Measurements from ENCODE around the gene SLC6A4. TPM values are rescaled to one million over a fixed set of nuclear protein-coding genes. Genes with fewer than 3 reads are reported as not detected.

The SLC6A4 gene
- total RNA-seq, 1 donor from 2014 or later, result not detected

GRCh38 chr17:30251931-30252330, 16.4 kb upstream of the SLC6A4 start:
- no peak for TF ChIP-seq CTCF (conservative IDR thresholded peaks at IDR 0.05; ENCODE audit: low read depth, low read length)
- DNase-seq (ENCODE audit: low read depth), result no peak
- no peak overlapping the region for H3K4me3 ChIP-seq (ENCODE audit: low read depth, low read length)

DNA sequence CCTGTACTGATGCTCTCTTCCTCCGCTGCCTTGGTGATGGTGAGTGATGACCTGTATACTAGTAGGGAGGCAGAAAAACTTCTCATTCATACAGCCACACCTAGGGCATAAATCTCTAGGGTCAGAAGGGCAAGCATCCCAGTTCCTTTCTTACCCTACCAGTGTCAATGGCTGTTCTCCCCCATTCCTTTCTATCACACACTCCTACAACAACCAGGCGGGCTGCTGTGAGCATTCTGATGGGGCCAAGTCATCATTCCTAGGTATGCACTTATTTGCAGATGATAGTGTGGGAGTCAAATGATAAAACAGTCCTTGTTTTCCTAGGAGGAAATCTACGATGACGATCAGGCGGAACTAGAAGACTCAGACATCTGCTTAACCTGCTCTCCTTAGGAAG, 14.0 kb upstream of the SLC6A4 start:
- no peak for DNase-seq (ENCODE audit: low read depth)
- no peak for TF ChIP-seq CTCF (conservative IDR thresholded peaks at IDR 0.05; ENCODE audit: low read depth, low read length)
- no peak overlapping the region for H3K4me3 ChIP-seq (ENCODE audit: low read depth, low read length)

- DNase-seq (ENCODE audit: low read depth), result no peak
- TF ChIP-seq CTCF (conservative IDR thresholded peaks at IDR 0.05; ENCODE audit: low read depth, low read length), result no peak
- no peak overlapping the region for H3K4me3 ChIP-seq (ENCODE audit: low read depth, low read length)
These were observed 13.3 kb upstream of the SLC6A4 start for GRCh38 chr17:30248786-30249185.

DNA sequence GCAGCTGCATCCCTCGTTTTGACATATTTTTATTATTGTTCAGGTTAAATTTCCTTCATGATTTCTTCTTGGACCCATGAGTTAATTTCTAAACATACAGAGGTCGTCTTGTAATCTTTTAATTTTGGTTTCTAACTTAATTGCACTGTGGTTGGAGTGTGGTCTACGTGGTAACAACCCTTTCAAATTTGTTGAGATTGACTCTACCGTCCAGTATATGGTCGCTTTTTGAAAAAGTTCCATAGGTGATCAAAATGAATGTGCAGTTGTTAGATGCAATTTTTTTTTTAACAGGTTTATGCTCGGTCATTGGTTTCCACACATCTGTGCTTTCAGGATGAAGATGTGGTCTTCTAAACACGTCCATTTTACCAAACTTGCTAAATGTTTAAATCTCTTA, 11.0 kb upstream of the SLC6A4 start:
- no peak for DNase-seq (ENCODE audit: low read depth)
- no peak for TF ChIP-seq CTCF (conservative IDR thresholded peaks at IDR 0.05; ENCODE audit: low read depth, low read length)
- no peak overlapping the region for H3K4me3 ChIP-seq (ENCODE audit: low read depth, low read length)

DNA sequence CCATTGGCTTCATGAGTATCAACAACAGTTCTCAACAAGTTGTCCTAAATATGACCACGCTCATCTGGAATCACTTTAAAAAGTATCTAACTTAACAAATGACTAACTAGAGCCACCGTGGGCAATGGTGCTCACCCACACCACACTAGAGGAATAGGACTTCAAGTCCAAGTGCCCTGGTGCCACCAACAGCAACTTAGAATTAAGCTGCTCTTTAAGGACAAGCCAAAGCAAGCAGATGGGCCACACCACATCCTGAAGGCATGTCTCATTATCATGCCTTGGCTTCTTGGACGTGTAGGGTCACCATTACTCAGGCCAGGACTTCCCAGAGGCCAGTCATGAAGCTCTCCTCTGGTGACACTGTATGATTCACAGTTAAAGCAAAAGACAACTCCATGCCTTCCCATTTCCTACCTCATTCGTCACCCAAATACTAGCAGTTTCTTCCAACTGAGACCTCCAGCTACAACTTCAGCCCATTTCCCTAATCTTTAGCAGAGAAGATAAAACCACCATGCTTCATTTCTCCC, 9.4 kb upstream of the SLC6A4 start:
- DNase-seq (ENCODE audit: low read depth), result no peak
- H3K4me3 ChIP-seq (ENCODE audit: low read depth, low read length), result no peak overlapping the region
- no peak for TF ChIP-seq CTCF (conservative IDR thresholded peaks at IDR 0.05; ENCODE audit: low read depth, low read length)

DNA sequence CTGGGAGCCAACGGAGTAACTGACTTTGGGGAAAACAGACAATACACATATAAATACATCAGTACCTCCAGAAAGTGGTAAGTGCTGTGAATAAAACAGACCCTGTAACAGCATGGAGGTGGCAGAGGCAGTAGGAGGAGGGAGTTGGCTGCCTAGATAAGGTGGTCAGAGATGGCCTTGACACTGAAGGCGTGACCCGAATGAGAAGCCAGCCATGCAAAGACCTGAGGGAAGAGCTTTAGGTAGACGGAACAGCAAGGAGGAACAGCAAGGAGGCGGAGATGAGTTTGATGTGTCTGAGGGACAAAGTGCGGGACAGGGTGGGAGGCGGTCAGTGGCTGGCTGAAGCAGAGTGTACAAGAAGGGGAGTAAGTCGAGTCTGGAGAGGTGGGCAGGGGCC, 8.1 kb upstream of the SLC6A4 start:
- DNase-seq (ENCODE audit: low read depth), result no peak
- TF ChIP-seq CTCF (conservative IDR thresholded peaks at IDR 0.05; ENCODE audit: low read depth, low read length), result no peak
- H3K4me3 ChIP-seq (ENCODE audit: low read depth, low read length), result no peak overlapping the region

DNA sequence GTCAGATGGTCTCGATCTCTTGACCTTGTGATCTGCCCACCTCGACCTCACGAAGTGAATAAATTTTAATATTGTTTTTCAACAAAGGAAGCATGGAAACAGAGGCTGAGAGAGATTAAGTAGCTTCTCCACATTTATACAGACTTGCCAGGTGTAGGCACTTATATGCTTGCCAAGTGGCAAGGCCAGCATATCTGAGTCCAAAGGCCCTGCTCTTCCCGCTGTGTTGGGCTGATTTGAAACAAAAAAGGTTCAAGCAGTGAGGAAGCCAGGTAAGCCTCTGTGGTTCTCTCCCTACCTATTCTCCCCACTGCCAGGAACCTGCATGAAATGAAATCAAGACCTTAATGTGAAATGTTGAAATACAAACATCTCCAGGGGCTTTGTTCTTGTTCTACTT, 7.5 kb upstream of the SLC6A4 start:
- no peak for DNase-seq (ENCODE audit: low read depth)
- TF ChIP-seq CTCF (conservative IDR thresholded peaks at IDR 0.05; ENCODE audit: low read depth, low read length), result no peak
- no peak overlapping the region for H3K4me3 ChIP-seq (ENCODE audit: low read depth, low read length)
